ENCODE measurements around the gene CCDC192. TPM values are rescaled to one million over a fixed set of nuclear protein-coding genes. Genes with fewer than 3 reads are reported as not detected.
"Not testable (repeated sequence)": the region's sequence is repeated elsewhere in the genome, so short reads cannot be mapped to it uniquely, and the experiment has no call there.

Gene CCDC192
- total and polyA plus RNA-seq, 2 donors (not counting 3 experiments of a cell fraction or from before 2014, with no cell fraction given), result not detected

- H3K27ac ChIP-seq (ENCODE audit: insufficient read depth, low read depth, low read length), result no peak overlapping the region
- DNase-seq (ENCODE audit: low read depth, low spot score), result no peak
- TF ChIP-seq POLR2AphosphoS5 (IDR thresholded peaks at IDR 0.05; ENCODE audit: insufficient read depth, low read depth, low read length) (no peak), POLR2A (IDR thresholded peaks at IDR 0.05; ENCODE audit: low read depth, low read length) (no peak), MYC (IDR thresholded peaks at IDR 0.05; ENCODE audit: low read depth, low read length) (no peak), FOS (IDR thresholded peaks at IDR 0.05; ENCODE audit: borderline replicate concordance, insufficient read depth, low read length) (no peak), MAX (IDR thresholded peaks at IDR 0.05; ENCODE audit: insufficient read depth, insufficient read length) (no peak), CTCF (IDR thresholded peaks at IDR 0.05; ENCODE audit: extremely low read depth in 1 of 2, insufficient read depth in 1 of 2, low read depth in 1 of 2, low read length in 2 of 2) (no peak), JUN (IDR thresholded peaks at IDR 0.05; ENCODE audit: borderline replicate concordance, insufficient read depth, insufficient read length, low read depth) (no peak), EZH2 (IDR thresholded peaks at IDR 0.05; ENCODE audit: borderline replicate concordance, low read depth, low read length, severe bottlenecking) (no peak), GATA2 (IDR thresholded peaks at IDR 0.05; ENCODE audit: insufficient read depth, insufficient read length, low read depth, low read length) (no peak)
- no peaks in the 10 kb centered on the region for H4K20me1 ChIP-seq (replicated peaks; ENCODE audit: control insufficient read depth, extremely low read depth, insufficient read depth, low read length)
- ChIA-PET POLR2A (no interaction called here), CTCF (no interaction called here)
- H2AFZ ChIP-seq (ENCODE audit: low read depth, low read length), result no peak overlapping the region
- BruUV-seq (replicated peaks), result no TSS peak
- H3K9ac ChIP-seq (replicated peaks; ENCODE audit: extremely low read depth, insufficient read depth, low read length), result no peak overlapping the region
- no peak for FAIRE-seq
- dilution Hi-C loops (cut with MboI; ENCODE audit: extremely low pct_ligation_motif_present, low sequenced_read_pairs) (no loop called here), intact Hi-C loops (cut with micrococcal nuclease) (no loop called here)
- H3K9me1 ChIP-seq (replicated peaks; ENCODE audit: control insufficient read depth, extremely low read depth, insufficient read depth, low read length), result no peaks in the 10 kb centered on the region
- H3K79me2 ChIP-seq (ENCODE audit: control insufficient read depth, insufficient read depth, low read length), result no peaks in the 10 kb centered on the region
- H3K27me3 ChIP-seq (ENCODE audit: control insufficient read depth in 2 of 2, insufficient read depth in 2 of 2, low read length in 2 of 2), result no peaks in the 10 kb centered on the region
- no peak overlapping the region for H3K4me2 ChIP-seq (ENCODE audit: insufficient read depth, low read length)
- H3K36me3 ChIP-seq (ENCODE audit: control insufficient read depth in 2 of 2, extremely low read depth in 1 of 2, insufficient read depth in 2 of 2, low read length in 2 of 2), result no peaks in the 10 kb centered on the region
- no peaks in the 10 kb centered on the region for H3K4me1 ChIP-seq (ENCODE audit: control insufficient read depth, extremely low read depth, insufficient read depth, low read length)
- H3K9me3 ChIP-seq (replicated peaks; ENCODE audit: control insufficient read depth, insufficient read depth, low read length), result no peaks in the 10 kb centered on the region
- no peak overlapping the region for H3K4me3 ChIP-seq (replicated peaks in 1 of 3; ENCODE audit: insufficient read depth in 1 of 3, low read depth in 1 of 3, low read length in 3 of 3)
Observed at GRCh38 chr5:127791439-127791838, 88.2 kb downstream of the CCDC192 start.

- DNase-seq (ENCODE audit: low read depth, low spot score); intact Hi-C loops (cut with micrococcal nuclease); H3K9me1 ChIP-seq (replicated peaks; ENCODE audit: control insufficient read depth, extremely low read depth, insufficient read depth, low read length); POLR2A ChIA-PET; H3K27me3 ChIP-seq (ENCODE audit: control insufficient read depth in 2 of 2, insufficient read depth in 2 of 2, low read length in 2 of 2); CTCF ChIA-PET; BruUV-seq (replicated peaks); H3K4me2 ChIP-seq (ENCODE audit: insufficient read depth, low read length); H3K36me3 ChIP-seq (ENCODE audit: control insufficient read depth in 2 of 2, extremely low read depth in 1 of 2, insufficient read depth in 2 of 2, low read length in 2 of 2); H3K9me3 ChIP-seq (replicated peaks; ENCODE audit: control insufficient read depth, insufficient read depth, low read length); H2AFZ ChIP-seq (ENCODE audit: low read depth, low read length); H3K79me2 ChIP-seq (ENCODE audit: control insufficient read depth, insufficient read depth, low read length); H3K27ac ChIP-seq (ENCODE audit: insufficient read depth, low read depth, low read length); dilution Hi-C loops (cut with MboI; ENCODE audit: extremely low pct_ligation_motif_present, low sequenced_read_pairs); H3K4me1 ChIP-seq (ENCODE audit: control insufficient read depth, extremely low read depth, insufficient read depth, low read length); H3K4me3 ChIP-seq (replicated peaks in 1 of 3; ENCODE audit: insufficient read depth in 1 of 3, low read depth in 1 of 3, low read length in 3 of 3); H4K20me1 ChIP-seq (replicated peaks; ENCODE audit: control insufficient read depth, extremely low read depth, insufficient read depth, low read length); H3K9ac ChIP-seq (replicated peaks; ENCODE audit: extremely low read depth, insufficient read depth, low read length); FAIRE-seq: not testable (repeated sequence)
Observed at GRCh38 chr5:127791908-127792307, 88.7 kb downstream of the CCDC192 start.

Measured in endothelial cell of umbilical vein (primary cell).